Measurements from ENCODE around the gene PLEKHM3.

- TF ChIP-seq JUN (IDR thresholded peaks at IDR 0.05) (no peak), EP300 (IDR thresholded peaks at IDR 0.05) (no peak), POLR2A (IDR thresholded peaks at IDR 0.05; ENCODE audit: low read length) (no peak), RCOR1 (IDR thresholded peaks at IDR 0.05; ENCODE audit: low read depth, low read length) (no peak), MAFK (IDR thresholded peaks at IDR 0.05; ENCODE audit: partially characterized antibody) (no peak)
- TF ChIP-seq, protein P1, sequence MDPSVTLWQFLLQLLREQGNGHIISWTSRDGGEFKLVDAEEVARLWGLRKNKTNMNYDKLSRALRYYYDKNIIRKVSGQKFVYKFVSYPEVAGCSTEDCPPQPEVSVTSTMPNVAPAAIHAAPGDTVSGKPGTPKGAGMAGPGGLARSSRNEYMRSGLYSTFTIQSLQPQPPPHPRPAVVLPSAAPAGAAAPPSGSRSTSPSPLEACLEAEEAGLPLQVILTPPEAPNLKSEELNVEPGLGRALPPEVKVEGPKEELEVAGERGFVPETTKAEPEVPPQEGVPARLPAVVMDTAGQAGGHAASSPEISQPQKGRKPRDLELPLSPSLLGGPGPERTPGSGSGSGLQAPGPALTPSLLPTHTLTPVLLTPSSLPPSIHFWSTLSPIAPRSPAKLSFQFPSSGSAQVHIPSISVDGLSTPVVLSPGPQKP (IDR thresholded peaks at IDR 0.05; ENCODE audit: low read depth, low read length): no peak
Observed at GRCh38 chr2:208031608-208032019, 6.3 kb upstream of the PLEKHM3 start.

Measured in A549 (cell line).